Transverse colon (tissue), 4 donors: ENCODE measurements around the gene TMEM132D.

Experiments
- EP300 ChIP-seq: sonication (generic); formaldehyde crosslinking; IDR thresholded peaks from one replicate; pipeline ENCODE4 v1.6.1; 2017; ENCODE audit warnings: antibody characterized with exemption, low read depth
- POLR2A ChIP-seq: fragments of 450-650 bp; IDR thresholded peaks from one replicate; pipeline ENCODE4 v1.6.1; 2016; ENCODE audit warnings: antibody characterized with exemption, mild to moderate bottlenecking, moderate library complexity
- POLR2AphosphoS5 ChIP-seq, 3 donors: sonication (generic); formaldehyde crosslinking; IDR thresholded peaks; one replicate each; pipeline ENCODE4 v1.6.1; 2016; ENCODE audit warnings: antibody characterized with exemption in 3 of 3
- TF ChIP-seq, protein P1 (sequence below), 5 experiments: fragments of 200-600 bp in 3 of 5; fragments of 450-650 bp in 2 of 5; sonication (generic) in 3 of 5; IDR thresholded peaks; 1 replicate in 2 of 5; 2 replicates in 3 of 5; pipeline ENCODE4 v1.5.1; 2016 to 2017; ENCODE audit warnings: antibody characterized with exemption in 5 of 5, inconsistent platforms in 3 of 5, mild to moderate bottlenecking in 2 of 5, moderate library complexity in 1 of 5

DNA sequence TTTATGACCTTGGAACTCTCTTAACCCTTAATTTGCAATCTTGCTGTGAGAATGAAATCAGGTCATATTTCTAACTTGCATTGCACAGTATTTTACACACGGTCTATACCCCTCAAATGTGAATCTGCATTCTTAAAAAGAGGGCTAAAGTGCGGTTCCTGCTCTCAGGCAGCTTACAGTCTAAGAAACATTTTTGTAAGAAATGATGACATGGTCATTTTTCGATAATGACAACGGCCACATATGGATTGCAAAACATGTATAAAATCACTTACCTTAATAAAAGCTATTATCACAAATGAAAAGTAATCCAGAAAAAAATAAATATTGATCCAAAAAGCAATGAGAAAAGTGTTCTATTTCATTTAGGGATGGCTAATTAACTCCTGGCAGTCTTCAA is 24.8 kb upstream of the TMEM132D start:
- TF ChIP-seq, protein P1, sequence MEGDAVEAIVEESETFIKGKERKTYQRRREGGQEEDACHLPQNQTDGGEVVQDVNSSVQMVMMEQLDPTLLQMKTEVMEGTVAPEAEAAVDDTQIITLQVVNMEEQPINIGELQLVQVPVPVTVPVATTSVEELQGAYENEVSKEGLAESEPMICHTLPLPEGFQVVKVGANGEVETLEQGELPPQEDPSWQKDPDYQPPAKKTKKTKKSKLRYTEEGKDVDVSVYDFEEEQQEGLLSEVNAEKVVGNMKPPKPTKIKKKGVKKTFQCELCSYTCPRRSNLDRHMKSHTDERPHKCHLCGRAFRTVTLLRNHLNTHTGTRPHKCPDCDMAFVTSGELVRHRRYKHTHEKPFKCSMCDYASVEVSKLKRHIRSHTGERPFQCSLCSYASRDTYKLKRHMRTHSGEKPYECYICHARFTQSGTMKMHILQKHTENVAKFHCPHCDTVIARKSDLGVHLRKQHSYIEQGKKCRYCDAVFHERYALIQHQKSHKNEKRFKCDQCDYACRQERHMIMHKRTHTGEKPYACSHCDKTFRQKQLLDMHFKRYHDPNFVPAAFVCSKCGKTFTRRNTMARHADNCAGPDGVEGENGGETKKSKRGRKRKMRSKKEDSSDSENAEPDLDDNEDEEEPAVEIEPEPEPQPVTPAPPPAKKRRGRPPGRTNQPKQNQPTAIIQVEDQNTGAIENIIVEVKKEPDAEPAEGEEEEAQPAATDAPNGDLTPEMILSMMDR (IDR thresholded peaks at IDR 0.05): no peak
- no peak for TF ChIP-seq POLR2AphosphoS5 (IDR thresholded peaks at IDR 0.05)
- TF ChIP-seq POLR2A: no peak
- TF ChIP-seq EP300: no peak
